K562 (cell line): ENCODE data around the gene AK2.

ENCODE experiments used
- ATF1 ChIP-seq, 2 experiments: fragments of 450-650 bp in 1 of 2; IDR thresholded peaks; 2 replicates each; pipeline ENCODE4 v1.6.1; 2016; ENCODE audit warnings: missing compliant biosample characterization in 1 of 2, missing genetic modification characterization in 1 of 2
- CTCF ChIP-seq, 3 experiments: IDR thresholded peaks in 2 of 3; conservative IDR thresholded peaks in 1 of 3; 2 replicates each; pipeline ENCODE4 v1.5.1; 2011 to 2012; ENCODE audit warnings: low read length in 3 of 3, mild to moderate bottlenecking in 3 of 3, control low read depth in 2 of 3, improper control_type of control experiment in 1 of 3, inconsistent platforms in 1 of 3, low read depth in 1 of 3, mixed read lengths in 1 of 3, moderate library complexity in 1 of 3; ENCODE audit not compliant: insufficient read depth in 2 of 3
- ELF1 ChIP-seq: fragments of 200-800 bp; sonication (Bioruptor generic); IDR thresholded peaks from 2 replicates; pipeline ENCODE4 v1.6.1; 2016; ENCODE audit warnings: missing genetic modification characterization, missing compliant biosample characterization
- EZH2 ChIP-seq: IDR thresholded peaks from 2 replicates; pipeline ENCODE4 v1.6.1; 2012; ENCODE audit warnings: low read depth, mild to moderate bottlenecking, inconsistent platforms, low read length, borderline replicate concordance
- HCFC1 ChIP-seq: IDR thresholded peaks from 2 replicates; pipeline ENCODE4 v1.6.1; 2012; ENCODE audit warnings: low read depth, low read length, improper control_type of control experiment
- NKRF ChIP-seq: fragments of 450-650 bp; IDR thresholded peaks from 2 replicates; pipeline ENCODE4 v1.6.1; 2016; ENCODE audit warnings: borderline replicate concordance
- POLR2A ChIP-seq: fragments of 450-650 bp; conservative IDR thresholded peaks from 2 replicates; pipeline ENCODE4 v1.6.1; 2016
- REST ChIP-seq, 2 experiments: fragments of 450-650 bp; formaldehyde crosslinking in 1 of 2; IDR thresholded peaks; 2 replicates each; pipeline versions ENCODE4 v1.4.0 to v1.6.1; 2014 to 2020; ENCODE audit warnings: mild to moderate bottlenecking in 2 of 2, borderline replicate concordance in 1 of 2, low read depth in 1 of 2
- ZBTB26 ChIP-seq: fragments of 450-650 bp; formaldehyde crosslinking; IDR thresholded peaks from 2 replicates; pipeline ENCODE4 v1.4.0; 2022; ENCODE audit warnings: missing genetic modification characterization
- ZNF668 ChIP-seq: fragments of 250-450 bp; sonication (Bioruptor Pico); IDR thresholded peaks from 2 replicates; pipeline ENCODE4 v1.8.0; 2022; ENCODE audit warnings: mild to moderate bottlenecking, inconsistent platforms
- ZNF707 ChIP-seq: fragments of 250-450 bp; sonication (Bioruptor Pico); conservative IDR thresholded peaks from 2 replicates; pipeline ENCODE4 v1.8.0; 2022; ENCODE audit warnings: inconsistent platforms, mild to moderate bottlenecking, moderate library complexity

- TF ChIP-seq CTCF (IDR thresholded peaks at IDR 0.05 in 2 of 3, conservative IDR thresholded peaks at IDR 0.05 in 1 of 3; ENCODE audit: insufficient read depth in 2 of 3, low read depth in 1 of 3, low read length in 3 of 3) (no peak), ATF1 (CRISPR knock-in tag; IDR thresholded peaks at IDR 0.05) (no peak), ATF1 (tag; IDR thresholded peaks at IDR 0.05) (no peak), EZH2 (no peak), ELF1 (tag) (no peak), REST (IDR thresholded peaks at IDR 0.05; ENCODE audit: borderline replicate concordance) (no peak), REST (CRISPR knock-in tag; IDR thresholded peaks at IDR 0.05; ENCODE audit: low read depth) (no peak), HCFC1 (no peak), NKRF (no peak), ZNF707 (CRISPR knock-in tag) (no peak), ZBTB26 (CRISPR knock-in tag) (no peak), POLR2A (no peak), ZNF668 (no peak)
Observed at GRCh38 chr1:32962248-32962896, 74.3 kb downstream of the AK2 start.
